PC-3 (cell line): Measurements from ENCODE around the gene PEPD.

Experiments used
- EZH2 ChIP-seq: fragments of 300-600 bp; sonication (generic); IDR thresholded peaks from one replicate; pipeline ENCODE4 v1.6.1; 2017; ENCODE audit warnings: antibody characterized with exemption, mild to moderate bottlenecking, low read length; ENCODE audit not compliant: unreplicated experiment
- TF ChIP-seq, protein P1 (sequence below): fragments of 300-600 bp; sonication (generic); conservative IDR thresholded peaks from 2 replicates; pipeline ENCODE4 v1.5.1; 2017; ENCODE audit warnings: antibody characterized with exemption, low read depth, mild to moderate bottlenecking, low read length

DNA sequence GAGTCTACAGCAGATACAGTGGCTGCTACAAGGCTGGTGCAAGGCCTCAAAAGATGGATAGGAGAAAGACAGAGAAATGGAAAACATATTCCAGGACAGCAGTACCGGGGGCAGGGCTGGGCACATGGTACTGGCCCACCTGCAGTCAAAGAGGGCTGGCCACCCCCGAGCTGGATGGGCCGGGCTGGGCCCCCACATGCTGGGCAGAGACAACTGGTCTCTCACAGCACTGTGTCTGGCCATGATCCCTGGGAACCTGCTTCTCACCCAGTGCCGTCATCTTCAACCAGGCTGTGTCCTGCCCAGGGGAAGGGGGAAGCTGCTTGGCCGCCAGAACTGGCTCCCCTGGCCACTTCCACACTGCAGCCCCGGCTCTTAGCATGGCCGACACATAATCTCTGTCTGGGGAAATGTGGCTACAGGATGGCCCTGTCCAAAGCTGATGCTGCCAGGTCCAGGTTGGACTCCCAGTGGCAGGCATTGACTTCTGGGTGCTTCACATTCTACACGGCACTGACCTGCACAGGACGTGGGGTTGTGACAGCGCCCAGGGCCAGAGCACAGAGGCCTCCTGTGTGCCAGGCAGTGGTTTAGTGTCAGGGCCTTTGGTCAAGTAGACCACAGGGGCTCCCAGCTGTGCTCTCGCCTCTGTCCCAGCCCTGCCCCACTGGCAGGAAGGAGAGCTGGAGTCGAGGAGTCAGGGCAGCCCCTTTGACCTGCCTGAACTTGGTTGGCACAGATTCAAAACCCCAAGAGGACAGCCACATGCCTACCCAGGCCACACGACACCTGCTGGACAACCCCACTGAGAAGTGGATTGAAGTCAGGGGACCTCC is 21.7 kb downstream of the PEPD start:
- TF ChIP-seq, protein P1, sequence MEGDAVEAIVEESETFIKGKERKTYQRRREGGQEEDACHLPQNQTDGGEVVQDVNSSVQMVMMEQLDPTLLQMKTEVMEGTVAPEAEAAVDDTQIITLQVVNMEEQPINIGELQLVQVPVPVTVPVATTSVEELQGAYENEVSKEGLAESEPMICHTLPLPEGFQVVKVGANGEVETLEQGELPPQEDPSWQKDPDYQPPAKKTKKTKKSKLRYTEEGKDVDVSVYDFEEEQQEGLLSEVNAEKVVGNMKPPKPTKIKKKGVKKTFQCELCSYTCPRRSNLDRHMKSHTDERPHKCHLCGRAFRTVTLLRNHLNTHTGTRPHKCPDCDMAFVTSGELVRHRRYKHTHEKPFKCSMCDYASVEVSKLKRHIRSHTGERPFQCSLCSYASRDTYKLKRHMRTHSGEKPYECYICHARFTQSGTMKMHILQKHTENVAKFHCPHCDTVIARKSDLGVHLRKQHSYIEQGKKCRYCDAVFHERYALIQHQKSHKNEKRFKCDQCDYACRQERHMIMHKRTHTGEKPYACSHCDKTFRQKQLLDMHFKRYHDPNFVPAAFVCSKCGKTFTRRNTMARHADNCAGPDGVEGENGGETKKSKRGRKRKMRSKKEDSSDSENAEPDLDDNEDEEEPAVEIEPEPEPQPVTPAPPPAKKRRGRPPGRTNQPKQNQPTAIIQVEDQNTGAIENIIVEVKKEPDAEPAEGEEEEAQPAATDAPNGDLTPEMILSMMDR: no peak
- no peak for TF ChIP-seq EZH2
